Measurements from ENCODE around the gene PHF21A.
"Not testable (repeated sequence)": the region's sequence is repeated elsewhere in the genome, so short reads cannot be mapped to it uniquely, and the experiment has no call there.

Gene PHF21A

GRCh38 chr11:46017341-46017740, 103.9 kb downstream of the PHF21A start:
- Histone ChIP-seq H3K27me3 (ENCODE audit: control insufficient read depth in 1 of 2, insufficient read depth in 2 of 2, low read length in 2 of 2) (no peaks in the 10 kb centered on the region), H3K36me3 (ENCODE audit: control insufficient read depth in 1 of 2, insufficient read depth in 2 of 2, low read length in 2 of 2) (no peaks in the 10 kb centered on the region), H3K4me3 (ENCODE audit: low read depth in 1 of 2, low read length in 2 of 2) (no peak overlapping the region), H3K4me1 (ENCODE audit: control insufficient read depth in 1 of 2, insufficient read depth in 2 of 2, low read length in 2 of 2) (no peaks in the 10 kb centered on the region), H3K9ac (ENCODE audit: low read depth in 1 of 2, low read length in 2 of 2) (no peak overlapping the region), H3K27ac (ENCODE audit: low read depth, low read length) (no peak overlapping the region), H3K9me3 (ENCODE audit: control insufficient read depth in 1 of 2, low read length in 2 of 2) (no peaks in the 10 kb centered on the region)

GRCh38 chr11:46015941-46016340, 105.3 kb downstream of the PHF21A start:
- H3K4me1 ChIP-seq (ENCODE audit: control insufficient read depth in 1 of 2, insufficient read depth in 2 of 2, low read length in 2 of 2) = no peaks in the 10 kb centered on the region
- no peak overlapping the region for H3K27ac ChIP-seq (ENCODE audit: low read depth, low read length)
- H3K4me3 ChIP-seq (ENCODE audit: low read depth in 1 of 2, low read length in 2 of 2) = no peak overlapping the region
- no peaks in the 10 kb centered on the region for H3K36me3 ChIP-seq (ENCODE audit: control insufficient read depth in 1 of 2, insufficient read depth in 2 of 2, low read length in 2 of 2)
- no peaks in the 10 kb centered on the region for H3K27me3 ChIP-seq (ENCODE audit: control insufficient read depth in 1 of 2, insufficient read depth in 2 of 2, low read length in 2 of 2)
- H3K9me3 ChIP-seq (ENCODE audit: control insufficient read depth in 1 of 2, low read length in 2 of 2) = no peaks in the 10 kb centered on the region
- no peak overlapping the region for H3K9ac ChIP-seq (ENCODE audit: low read depth in 1 of 2, low read length in 2 of 2)

GRCh38 chr11:46014168-46014567, 107.1 kb downstream of the PHF21A start:
- H3K36me3 ChIP-seq (ENCODE audit: control insufficient read depth in 1 of 2, insufficient read depth in 2 of 2, low read length in 2 of 2); H3K9ac ChIP-seq (ENCODE audit: low read depth in 1 of 2, low read length in 2 of 2); H3K4me1 ChIP-seq (ENCODE audit: control insufficient read depth in 1 of 2, insufficient read depth in 2 of 2, low read length in 2 of 2); H3K27ac ChIP-seq (ENCODE audit: low read depth, low read length); H3K27me3 ChIP-seq (ENCODE audit: control insufficient read depth in 1 of 2, insufficient read depth in 2 of 2, low read length in 2 of 2); H3K9me3 ChIP-seq (ENCODE audit: control insufficient read depth in 1 of 2, low read length in 2 of 2); H3K4me3 ChIP-seq (ENCODE audit: low read depth in 1 of 2, low read length in 2 of 2): not testable (repeated sequence)

DNA sequence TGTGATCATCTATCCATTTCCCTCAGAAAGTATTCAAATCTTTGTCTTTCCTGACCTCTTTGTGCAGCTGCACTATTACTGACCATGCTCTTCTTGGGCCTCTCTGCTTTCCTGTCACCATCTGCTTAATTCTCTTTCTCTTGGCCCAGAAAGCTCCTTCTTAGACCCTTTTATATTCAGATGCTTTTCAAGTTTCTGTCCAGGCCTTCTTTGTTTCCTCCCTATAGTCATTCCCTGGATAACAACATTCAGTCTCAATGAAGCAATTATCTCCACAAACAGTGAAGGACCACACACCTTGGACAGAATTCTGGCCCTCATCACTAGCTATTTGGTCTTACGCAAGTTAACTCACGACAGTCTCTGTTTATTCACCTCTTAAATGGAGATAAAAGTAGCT, 109.1 kb downstream of the PHF21A start:
- Histone ChIP-seq H3K36me3 (ENCODE audit: control insufficient read depth in 1 of 2, insufficient read depth in 2 of 2, low read length in 2 of 2) (no peaks in the 10 kb centered on the region), H3K9ac (ENCODE audit: low read depth in 1 of 2, low read length in 2 of 2) (no peak overlapping the region), H3K27me3 (ENCODE audit: control insufficient read depth in 1 of 2, insufficient read depth in 2 of 2, low read length in 2 of 2) (no peaks in the 10 kb centered on the region), H3K4me3 (ENCODE audit: low read depth in 1 of 2, low read length in 2 of 2) (no peak overlapping the region), H3K4me1 (ENCODE audit: control insufficient read depth in 1 of 2, insufficient read depth in 2 of 2, low read length in 2 of 2) (no peaks in the 10 kb centered on the region), H3K27ac (ENCODE audit: low read depth, low read length) (no peak overlapping the region), H3K9me3 (ENCODE audit: control insufficient read depth in 1 of 2, low read length in 2 of 2) (no peaks in the 10 kb centered on the region)

DNA sequence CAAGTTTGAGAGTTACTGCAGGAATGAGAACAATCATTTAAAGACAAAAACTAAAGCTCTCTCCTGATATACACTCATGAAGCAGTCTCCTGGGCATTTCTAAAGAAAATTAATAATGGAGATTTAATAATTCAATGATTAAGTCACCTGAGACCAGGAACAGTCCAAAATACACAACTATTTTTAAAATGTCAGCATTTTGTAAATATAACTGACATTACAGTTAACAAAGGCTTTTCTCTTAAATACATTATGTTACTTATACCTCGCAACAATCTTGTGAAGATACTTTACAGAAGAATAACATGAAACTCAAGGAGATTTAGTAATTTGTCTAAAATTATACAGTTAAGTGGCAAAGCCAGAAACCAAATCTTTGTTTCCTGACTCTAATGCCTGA, 111.2 kb downstream of the PHF21A start:
- Histone ChIP-seq H3K9ac (ENCODE audit: low read depth in 1 of 2, low read length in 2 of 2) (no peak overlapping the region), H3K27ac (ENCODE audit: low read depth, low read length) (no peak overlapping the region), H3K4me1 (ENCODE audit: control insufficient read depth in 1 of 2, insufficient read depth in 2 of 2, low read length in 2 of 2) (no peaks in the 10 kb centered on the region), H3K27me3 (ENCODE audit: control insufficient read depth in 1 of 2, insufficient read depth in 2 of 2, low read length in 2 of 2) (no peaks in the 10 kb centered on the region), H3K36me3 (ENCODE audit: control insufficient read depth in 1 of 2, insufficient read depth in 2 of 2, low read length in 2 of 2) (no peaks in the 10 kb centered on the region), H3K4me3 (ENCODE audit: low read depth in 1 of 2, low read length in 2 of 2) (no peak overlapping the region), H3K9me3 (ENCODE audit: control insufficient read depth in 1 of 2, low read length in 2 of 2) (no peaks in the 10 kb centered on the region)

GRCh38 chr11:46009647-46010046, 111.6 kb downstream of the PHF21A start:
- no peak overlapping the region for H3K9ac ChIP-seq (ENCODE audit: low read depth in 1 of 2, low read length in 2 of 2)
- H3K4me1 ChIP-seq (ENCODE audit: control insufficient read depth in 1 of 2, insufficient read depth in 2 of 2, low read length in 2 of 2) = no peaks in the 10 kb centered on the region
- no peaks in the 10 kb centered on the region for H3K36me3 ChIP-seq (ENCODE audit: control insufficient read depth in 1 of 2, insufficient read depth in 2 of 2, low read length in 2 of 2)
- no peak overlapping the region for H3K27ac ChIP-seq (ENCODE audit: low read depth, low read length)
- no peaks in the 10 kb centered on the region for H3K9me3 ChIP-seq (ENCODE audit: control insufficient read depth in 1 of 2, low read length in 2 of 2)
- no peaks in the 10 kb centered on the region for H3K27me3 ChIP-seq (ENCODE audit: control insufficient read depth in 1 of 2, insufficient read depth in 2 of 2, low read length in 2 of 2)
- H3K4me3 ChIP-seq (ENCODE audit: low read depth in 1 of 2, low read length in 2 of 2) = no peak overlapping the region

GRCh38 chr11:46006418-46007070, 114.7 kb downstream of the PHF21A start:
- Histone ChIP-seq H3K4me1 (ENCODE audit: control insufficient read depth in 1 of 2, insufficient read depth in 2 of 2, low read length in 2 of 2) (no peaks in the 10 kb centered on the region), H3K27me3 (ENCODE audit: control insufficient read depth in 1 of 2, insufficient read depth in 2 of 2, low read length in 2 of 2) (no peaks in the 10 kb centered on the region), H3K4me3 (ENCODE audit: low read depth in 1 of 2, low read length in 2 of 2) (no peak overlapping the region), H3K9ac (ENCODE audit: low read depth in 1 of 2, low read length in 2 of 2) (no peak overlapping the region), H3K9me3 (ENCODE audit: control insufficient read depth in 1 of 2, low read length in 2 of 2) (no peaks in the 10 kb centered on the region), H3K27ac (ENCODE audit: low read depth, low read length) (no peak overlapping the region), H3K36me3 (ENCODE audit: control insufficient read depth in 1 of 2, insufficient read depth in 2 of 2, low read length in 2 of 2) (no peaks in the 10 kb centered on the region)

DNA sequence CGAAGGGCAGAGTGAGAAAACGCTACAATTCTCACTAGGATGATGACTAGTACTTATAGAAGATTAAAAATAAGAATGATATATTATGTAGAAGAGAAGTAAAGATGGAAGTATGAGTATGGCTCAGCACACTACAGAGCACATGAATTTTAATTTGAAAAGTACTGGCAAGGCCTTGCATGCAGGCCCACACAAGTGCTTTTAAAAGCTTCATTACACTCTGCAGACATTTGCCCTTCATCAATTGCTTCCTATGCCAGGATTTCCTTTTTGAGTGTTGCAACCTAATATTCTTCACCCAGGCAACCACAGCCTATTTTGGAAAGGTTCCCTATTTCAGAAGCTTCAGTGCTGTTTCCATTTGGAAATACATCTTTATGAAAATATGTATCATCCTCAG, 117.7 kb downstream of the PHF21A start:
- H3K9me3 ChIP-seq (ENCODE audit: control insufficient read depth in 1 of 2, low read length in 2 of 2) = no peaks in the 10 kb centered on the region
- no peak overlapping the region for H3K4me3 ChIP-seq (ENCODE audit: low read depth in 1 of 2, low read length in 2 of 2)
- H3K9ac ChIP-seq (ENCODE audit: low read depth in 1 of 2, low read length in 2 of 2) = no peak overlapping the region
- no peaks in the 10 kb centered on the region for H3K4me1 ChIP-seq (ENCODE audit: control insufficient read depth in 1 of 2, insufficient read depth in 2 of 2, low read length in 2 of 2)
- H3K36me3 ChIP-seq (ENCODE audit: control insufficient read depth in 1 of 2, insufficient read depth in 2 of 2, low read length in 2 of 2) = no peaks in the 10 kb centered on the region
- H3K27me3 ChIP-seq (ENCODE audit: control insufficient read depth in 1 of 2, insufficient read depth in 2 of 2, low read length in 2 of 2) = no peaks in the 10 kb centered on the region
- no peak overlapping the region for H3K27ac ChIP-seq (ENCODE audit: low read depth, low read length)

DNA sequence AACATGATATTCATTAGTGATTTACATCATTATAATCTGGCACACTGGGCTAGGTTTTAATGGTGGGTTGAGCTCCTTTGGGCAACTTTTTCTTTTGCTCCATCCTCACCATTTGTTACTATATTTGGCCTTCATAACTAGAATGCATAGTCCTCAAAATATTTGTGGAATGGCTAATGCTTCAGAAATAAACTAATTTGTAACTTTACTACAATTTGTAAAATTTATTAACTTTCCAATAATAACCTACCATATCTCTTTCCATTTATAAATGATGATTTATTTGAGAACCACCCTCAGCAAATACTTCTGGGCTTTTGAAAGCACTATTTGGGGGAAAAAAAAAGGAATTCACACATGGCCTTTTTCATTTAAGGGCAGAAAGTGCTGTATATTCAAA, 119.1 kb downstream of the PHF21A start:
- Histone ChIP-seq H3K4me3 (ENCODE audit: low read depth in 1 of 2, low read length in 2 of 2) (no peak overlapping the region), H3K4me1 (ENCODE audit: control insufficient read depth in 1 of 2, insufficient read depth in 2 of 2, low read length in 2 of 2) (peaks cover 0 to 3% of the 10 kb centered on the region in 2 donors), H3K27me3 (ENCODE audit: control insufficient read depth in 1 of 2, insufficient read depth in 2 of 2, low read length in 2 of 2) (no peaks in the 10 kb centered on the region), H3K9me3 (ENCODE audit: control insufficient read depth in 1 of 2, low read length in 2 of 2) (no peaks in the 10 kb centered on the region), H3K9ac (ENCODE audit: low read depth in 1 of 2, low read length in 2 of 2) (no peak overlapping the region), H3K36me3 (ENCODE audit: control insufficient read depth in 1 of 2, insufficient read depth in 2 of 2, low read length in 2 of 2) (no peaks in the 10 kb centered on the region), H3K27ac (ENCODE audit: low read depth, low read length) (no peak overlapping the region)

- Histone ChIP-seq H3K36me3 (ENCODE audit: control insufficient read depth in 1 of 2, insufficient read depth in 2 of 2, low read length in 2 of 2) (no peaks in the 10 kb centered on the region), H3K27me3 (ENCODE audit: control insufficient read depth in 1 of 2, insufficient read depth in 2 of 2, low read length in 2 of 2) (no peaks in the 10 kb centered on the region), H3K27ac (ENCODE audit: low read depth, low read length) (no peak overlapping the region), H3K4me3 (ENCODE audit: low read depth in 1 of 2, low read length in 2 of 2) (no peak overlapping the region), H3K4me1 (ENCODE audit: control insufficient read depth in 1 of 2, insufficient read depth in 2 of 2, low read length in 2 of 2) (peaks cover 0 to 3% of the 10 kb centered on the region in 2 donors), H3K9ac (ENCODE audit: low read depth in 1 of 2, low read length in 2 of 2) (no peak overlapping the region), H3K9me3 (ENCODE audit: control insufficient read depth in 1 of 2, low read length in 2 of 2) (no peaks in the 10 kb centered on the region)
These were observed 119.8 kb downstream of the PHF21A start for GRCh38 chr11:46001448-46001914.

- Histone ChIP-seq H3K27ac (ENCODE audit: low read depth, low read length) (no peak overlapping the region), H3K4me3 (ENCODE audit: low read depth in 1 of 2, low read length in 2 of 2) (no peak overlapping the region)
These were observed 123.7 kb downstream of the PHF21A start for GRCh38 chr11:45997599-45997998.

More at GRCh38 chr11:45997599-45997998, 123.7 kb downstream of the PHF21A start:
- Histone ChIP-seq H3K9me3 (ENCODE audit: control insufficient read depth in 1 of 2, low read length in 2 of 2) (no peaks in the 10 kb centered on the region), H3K36me3 (ENCODE audit: control insufficient read depth in 1 of 2, insufficient read depth in 2 of 2, low read length in 2 of 2) (no peaks in the 10 kb centered on the region), H3K27me3 (ENCODE audit: control insufficient read depth in 1 of 2, insufficient read depth in 2 of 2, low read length in 2 of 2) (no peaks in the 10 kb centered on the region), H3K9ac (ENCODE audit: low read depth in 1 of 2, low read length in 2 of 2) (no peak overlapping the region), H3K4me1 (ENCODE audit: control insufficient read depth in 1 of 2, insufficient read depth in 2 of 2, low read length in 2 of 2) (peaks cover 0 to 3% of the 10 kb centered on the region in 2 donors)

All from duodenal mucosa (tissue), 2 donors.